Measurements from ENCODE around the gene CLDN16. TPM values are rescaled to one million over a fixed set of nuclear protein-coding genes. Genes with fewer than 3 reads are reported as not detected.
A peak's percentile ranks its signal among the peaks of the same experiment; 100 is the strongest.

Gene CLDN16
- total and polyA plus RNA-seq, 2 of the 4 experiments (the other 2 are of a cell fraction) = under 0.01 to 0.09 TPM

- H3K23ac ChIP-seq (ENCODE audit: low read depth, low read length) = peak overlapping the region; percentile 55; the same call in 1 of the 2 replicates
- H4K8ac ChIP-seq (ENCODE audit: low read depth in 2 of 2, low read length in 2 of 2) = peak overlapping the region; percentile 91 to 98
- H4K91ac ChIP-seq (ENCODE audit: insufficient read depth, low read depth, low read length) = peak overlapping the region; percentile 93
- intact Hi-C loops (cut with micrococcal nuclease) = no loop called here
- H3K4me3 ChIP-seq (ENCODE audit: insufficient read depth, low read depth, low read length) = no peak overlapping the region
- H3K4ac ChIP-seq (ENCODE audit: low read depth, low read length) = peak overlapping the region; percentile 91
- H3K9me1 ChIP-seq (ENCODE audit: insufficient read depth, low read length) = peaks cover 6% of the 10 kb centered on the region; the same call in 1 of the 2 replicates
- ATAC-seq (ENCODE audit: low read depth) = no peak
- H3K56ac ChIP-seq (ENCODE audit: extremely low read depth, insufficient read depth, low read length) = peak overlapping the region; percentile 8; the same call in 1 of the 2 replicates
- peak overlapping the region; percentile 83 for H3K14ac ChIP-seq (replicated peaks; ENCODE audit: low read depth, low read length)
- no TSS peak for BruUV-seq (replicated peaks)
- H3K18ac ChIP-seq (ENCODE audit: low read depth, low read length) = peak overlapping the region; percentile 92
- in situ Hi-C loops (cut with MboI; ENCODE audit: low sequenced_read_pairs) = no loop called here
- no peaks in the 10 kb centered on the region for H3K27me3 ChIP-seq (ENCODE audit: control insufficient read depth, insufficient read depth, low read length)
- peak overlapping the region; percentile 81 for H2AK5ac ChIP-seq (ENCODE audit: low read depth, low read length)
- no peak for TF ChIP-seq MAFK (IDR thresholded peaks at IDR 0.05; ENCODE audit: low read depth, low read length)
- no peak for TF ChIP-seq CEBPB (IDR thresholded peaks at IDR 0.05; ENCODE audit: low read depth, low read length)
- no peak for TF ChIP-seq RFX5 (IDR thresholded peaks at IDR 0.05; ENCODE audit: low read depth, low read length)
- no peak for TF ChIP-seq USF2 (IDR thresholded peaks at IDR 0.05; ENCODE audit: low read depth, low read length)
- ChIA-PET POLR2A (ENCODE audit: unreplicated experiment) (no interaction called here), CTCF (no interaction called here)
- peak; percentile 7 for DNase-seq
- H3K79me1 ChIP-seq (ENCODE audit: low read depth in 1 of 2, low read length in 2 of 2) = no peaks in the 10 kb centered on the region
- peak overlapping the region; percentile 54 for H3K27ac ChIP-seq (ENCODE audit: insufficient read depth, low read length)
- H2AK9ac ChIP-seq (replicated peaks; ENCODE audit: low read depth, low read length, poor library complexity) = no peak overlapping the region
- dilution Hi-C loops (cut with HindIII; ENCODE audit: low sequenced_read_pairs, unreplicated experiment) = no loop called here
- no peaks in the 10 kb centered on the region for H3K36me3 ChIP-seq (ENCODE audit: control insufficient read depth, insufficient read depth, low read length)
- peak overlapping the region; percentile 92 for H2BK20ac ChIP-seq (ENCODE audit: low read depth, low read length)
- H4K5ac ChIP-seq (ENCODE audit: low read depth, low read length) = peak overlapping the region; percentile 84
- H3K9ac ChIP-seq (ENCODE audit: low read depth, low read length) = no peak overlapping the region
- peak overlapping the region; percentile 99 for H2BK15ac ChIP-seq (ENCODE audit: low read depth, low read length)
- no peaks in the 10 kb centered on the region for H4K20me1 ChIP-seq (ENCODE audit: insufficient read depth, low read length)
- H2BK5ac ChIP-seq (ENCODE audit: low read depth, low read length, poor library complexity, severe bottlenecking) = peak overlapping the region; percentile 99
- peaks cover 10% of the 10 kb centered on the region for H3K4me1 ChIP-seq (ENCODE audit: control insufficient read depth, insufficient read depth, low read length)
- H3K9me3 ChIP-seq (ENCODE audit: control insufficient read depth, insufficient read depth, low read length) = no peaks in the 10 kb centered on the region
- no peak overlapping the region for H3K4me2 ChIP-seq (ENCODE audit: low read depth, low read length)
- WGBS, 2 experiments (ENCODE audit: extremely low coverage in 2 of 2, insufficient read length in 1 of 2) = no CpG with 5 or more reads among the region's 2 CpGs
- peak overlapping the region; percentile 99 for H2BK120ac ChIP-seq (ENCODE audit: low read depth, low read length)
- peak overlapping the region; percentile 38 for H2AFZ ChIP-seq (replicated peaks; ENCODE audit: low read length, poor library complexity)
Observed at GRCh38 chr3:190346541-190346940, 41.4 kb upstream of the CLDN16 start.
